Neuron (in vitro differentiated cells): Measurements from ENCODE around the gene BFSP2.

Source experiments
- H2AFZ ChIP-seq: one replicate; pipeline ENCODE4 v1.6.1; 2013; ENCODE audit warnings: low read depth, mild to moderate bottlenecking, inconsistent platforms, low read length, moderate library complexity
- H3K27me3 ChIP-seq: one replicate; pipeline ENCODE4 v1.6.1; 2013; ENCODE audit warnings: low read length; ENCODE audit not compliant: insufficient read depth
- H3K36me3 ChIP-seq: one replicate; pipeline ENCODE4 v1.6.1; 2013; ENCODE audit warnings: low read length; ENCODE audit not compliant: insufficient read depth
- H3K4me1 ChIP-seq: one replicate; pipeline ENCODE4 v1.6.1; 2013; ENCODE audit warnings: low read length; ENCODE audit not compliant: insufficient read depth
- H3K4me3 ChIP-seq: 2 replicates; pipeline ENCODE4 v1.5.1; 2013; ENCODE audit warnings: mild to moderate bottlenecking, low read length, moderate library complexity
- H3K9me3 ChIP-seq: one replicate; pipeline ENCODE4 v1.6.1; 2013; ENCODE audit warnings: low read length

The BFSP2 gene

GRCh38 chr3:133412183-133413132 lies 12.6 kb downstream of the BFSP2 start:
- no peaks in the 10 kb centered on the region for H3K36me3 ChIP-seq
- H3K4me3 ChIP-seq = no peak overlapping the region
- no peak overlapping the region for H2AFZ ChIP-seq
- H3K9me3 ChIP-seq = no peaks in the 10 kb centered on the region
- H3K4me1 ChIP-seq = no peaks in the 10 kb centered on the region
- H3K27me3 ChIP-seq = no peaks in the 10 kb centered on the region

DNA sequence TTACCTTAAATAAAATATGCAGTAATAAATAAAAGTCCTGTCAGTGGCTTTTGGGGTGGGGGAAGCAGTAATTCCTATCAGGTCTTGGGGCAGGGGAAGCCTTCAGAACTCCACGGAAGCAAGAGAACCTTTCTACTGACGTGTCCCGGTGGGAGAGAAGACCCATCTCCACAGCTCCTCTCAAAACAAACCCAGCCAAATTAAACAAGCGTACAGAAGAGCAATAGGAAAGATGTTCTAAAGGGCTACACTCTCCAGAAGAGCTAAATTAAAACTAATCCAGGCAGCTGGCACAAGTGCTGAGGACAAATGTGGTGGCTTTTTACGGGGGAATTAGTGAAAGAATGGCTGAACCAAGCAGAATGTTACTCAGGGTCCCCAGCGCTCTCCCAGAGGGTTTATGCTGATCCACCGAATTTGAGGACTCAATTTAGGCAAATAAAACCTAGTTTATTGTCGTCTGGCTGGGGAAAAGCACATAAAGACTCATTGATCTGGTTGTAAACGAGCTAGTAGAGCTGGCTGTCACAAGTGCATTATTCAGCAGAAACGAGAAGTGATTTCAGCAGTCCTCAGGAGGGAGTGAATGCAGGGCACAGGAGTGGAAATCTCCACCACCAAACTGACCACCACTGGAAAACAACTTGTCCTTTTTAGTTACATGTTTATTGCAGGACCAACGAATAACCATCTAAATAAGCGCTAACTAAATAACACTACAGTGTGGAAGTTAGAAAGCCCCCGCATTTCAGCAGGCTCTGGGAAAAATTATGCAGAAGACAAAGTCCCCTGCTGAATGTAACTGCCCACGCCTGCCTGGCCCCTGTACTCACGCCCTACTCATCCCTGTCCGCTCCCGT lies 13.5 kb downstream of the BFSP2 start:
- H3K36me3 ChIP-seq = no peaks in the 10 kb centered on the region
- no peaks in the 10 kb centered on the region for H3K4me1 ChIP-seq
- no peaks in the 10 kb centered on the region for H3K27me3 ChIP-seq
- H3K9me3 ChIP-seq = no peaks in the 10 kb centered on the region
- H3K4me3 ChIP-seq = no peak overlapping the region
- H2AFZ ChIP-seq = no peak overlapping the region

GRCh38 chr3:133414021-133414392 lies 14.2 kb downstream of the BFSP2 start:
- Histone ChIP-seq H3K36me3 (no peaks in the 10 kb centered on the region), H3K9me3 (no peaks in the 10 kb centered on the region), H2AFZ (no peak overlapping the region), H3K4me3 (no peak overlapping the region), H3K4me1 (no peaks in the 10 kb centered on the region), H3K27me3 (no peaks in the 10 kb centered on the region)

DNA sequence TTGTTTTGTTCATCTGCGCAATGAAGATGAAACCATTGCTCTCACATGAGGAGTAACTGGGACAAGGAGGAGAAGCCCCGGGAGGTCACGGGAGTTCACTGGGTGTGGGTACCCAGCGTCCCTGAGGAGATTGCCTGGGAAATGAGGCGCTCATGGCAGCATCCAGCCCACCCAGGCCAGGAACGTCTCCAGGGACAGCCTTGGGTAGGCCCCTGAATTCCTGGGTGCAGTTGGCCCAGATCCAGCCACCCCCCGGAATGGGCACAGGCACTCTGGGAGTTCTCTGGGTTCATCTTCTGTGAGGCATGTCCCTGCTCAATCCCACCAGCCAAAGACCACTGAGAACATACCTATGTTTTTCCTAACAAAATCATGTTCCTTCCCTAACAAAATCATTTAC lies 18.5 kb downstream of the BFSP2 start:
- Histone ChIP-seq H2AFZ (no peak overlapping the region), H3K27me3 (no peaks in the 10 kb centered on the region), H3K36me3 (no peaks in the 10 kb centered on the region), H3K4me1 (no peaks in the 10 kb centered on the region), H3K4me3 (no peak overlapping the region), H3K9me3 (no peaks in the 10 kb centered on the region)

DNA sequence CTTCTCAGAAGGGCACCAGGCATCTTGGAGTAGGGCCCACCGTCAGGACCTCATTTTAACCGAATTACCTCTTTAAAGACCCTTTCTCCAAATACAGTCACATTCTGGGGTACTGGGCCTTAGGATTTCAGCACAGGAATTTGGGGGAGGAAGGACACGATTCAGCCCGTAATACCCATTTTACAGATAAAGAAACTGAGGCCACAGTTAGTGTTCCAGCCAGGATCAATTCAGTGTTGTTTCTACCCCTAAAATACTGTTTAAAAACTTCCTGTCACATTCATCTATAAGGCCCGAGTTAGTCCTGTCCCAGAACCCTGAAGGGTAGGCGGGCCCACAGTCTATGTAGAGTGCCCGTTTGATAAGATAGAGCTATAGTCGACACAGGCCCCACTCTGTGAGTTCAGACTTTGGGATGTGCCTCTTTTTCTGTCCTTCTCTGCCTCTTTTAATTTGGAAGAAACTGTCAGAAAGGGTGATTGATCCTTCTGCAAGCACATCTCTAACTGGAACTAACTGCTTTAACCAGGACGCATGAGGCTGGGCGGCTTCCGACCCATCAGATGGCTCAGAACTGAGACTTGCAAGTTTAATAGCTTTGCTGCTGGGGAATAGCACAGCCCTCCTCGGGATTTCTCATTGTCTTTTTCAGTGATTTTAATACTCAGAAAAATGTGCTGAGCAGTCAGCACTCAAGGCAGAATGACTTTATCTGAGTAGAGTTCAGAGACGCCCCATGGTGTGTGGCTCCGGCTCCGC lies 19.5 kb downstream of the BFSP2 start:
- no peaks in the 10 kb centered on the region for H3K36me3 ChIP-seq
- no peaks in the 10 kb centered on the region for H3K4me1 ChIP-seq
- H3K4me3 ChIP-seq = no peak overlapping the region
- no peaks in the 10 kb centered on the region for H3K9me3 ChIP-seq
- no peaks in the 10 kb centered on the region for H3K27me3 ChIP-seq
- no peak overlapping the region for H2AFZ ChIP-seq

- Histone ChIP-seq H3K36me3 (no peaks in the 10 kb centered on the region), H3K4me3 (no peak overlapping the region), H3K9me3 (no peaks in the 10 kb centered on the region), H3K27me3 (no peaks in the 10 kb centered on the region), H2AFZ (no peak overlapping the region), H3K4me1 (no peaks in the 10 kb centered on the region)
Observed at GRCh38 chr3:133424937-133425869, 25.3 kb downstream of the BFSP2 start.

DNA sequence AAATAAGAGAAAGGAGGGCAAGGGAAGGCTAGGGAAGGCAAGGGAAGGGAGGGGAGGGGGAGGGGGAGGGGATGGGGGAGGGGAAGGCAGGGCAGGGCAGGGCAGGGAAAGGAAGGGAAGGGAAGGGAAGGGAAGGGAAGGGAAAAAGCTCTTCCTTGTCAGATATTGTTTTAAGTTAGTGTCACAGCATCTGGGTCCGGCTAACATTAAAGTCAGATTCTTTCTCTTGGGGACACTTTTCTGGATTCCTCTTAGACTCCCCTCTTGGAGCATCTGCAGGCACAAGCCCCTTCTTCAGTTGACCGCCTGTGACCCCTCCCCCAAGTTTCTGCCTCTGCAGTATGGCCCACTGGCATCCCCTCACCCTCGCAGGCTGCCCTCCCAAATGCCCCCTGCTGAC lies 26.0 kb downstream of the BFSP2 start:
- H3K9me3 ChIP-seq = no peaks in the 10 kb centered on the region

GRCh38 chr3:133426721-133427120 lies 26.9 kb downstream of the BFSP2 start:
- Histone ChIP-seq H3K4me1 (no peaks in the 10 kb centered on the region), H2AFZ (no peak overlapping the region), H3K36me3 (no peaks in the 10 kb centered on the region), H3K9me3 (no peaks in the 10 kb centered on the region), H3K27me3 (no peaks in the 10 kb centered on the region), H3K4me3 (no peak overlapping the region)

More for the DNA sequence above, 26.0 kb downstream of the BFSP2 start:
- H3K36me3 ChIP-seq = no peaks in the 10 kb centered on the region
- H3K4me1 ChIP-seq = no peaks in the 10 kb centered on the region
- H3K27me3 ChIP-seq = no peaks in the 10 kb centered on the region
- H2AFZ ChIP-seq = no peak overlapping the region
- H3K4me3 ChIP-seq = no peak overlapping the region

DNA sequence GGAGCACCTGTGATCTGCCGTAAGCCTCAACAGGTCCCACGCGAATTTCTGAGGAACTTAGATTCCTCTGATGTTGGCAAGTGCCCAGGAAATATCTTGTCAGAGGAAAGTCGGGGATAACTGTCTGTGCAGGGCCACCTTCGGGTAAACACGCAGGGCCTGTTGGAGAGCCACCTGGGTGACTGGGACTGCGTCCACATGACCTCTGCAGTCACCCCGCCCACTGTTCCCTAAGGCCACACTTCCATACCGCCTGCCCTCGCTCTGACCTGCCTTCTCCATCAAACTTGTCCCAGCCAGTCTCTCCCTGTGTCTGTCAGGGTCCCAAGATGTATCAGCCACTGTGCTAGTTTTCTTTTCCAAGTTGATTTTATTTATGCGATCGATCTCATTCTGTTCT lies 28.7 kb downstream of the BFSP2 start:
- Histone ChIP-seq H3K36me3 (no peaks in the 10 kb centered on the region), H2AFZ (no peak overlapping the region), H3K9me3 (no peaks in the 10 kb centered on the region), H3K27me3 (no peaks in the 10 kb centered on the region), H3K4me3 (no peak overlapping the region), H3K4me1 (no peaks in the 10 kb centered on the region)

- Histone ChIP-seq H3K9me3 (no peaks in the 10 kb centered on the region), H2AFZ (no peak overlapping the region), H3K4me3 (no peak overlapping the region), H3K36me3 (no peaks in the 10 kb centered on the region), H3K4me1 (no peaks in the 10 kb centered on the region), H3K27me3 (no peaks in the 10 kb centered on the region)
Observed at GRCh38 chr3:133429063-133429462, 29.2 kb downstream of the BFSP2 start.

- no peaks in the 10 kb centered on the region for H3K4me1 ChIP-seq
- no peak overlapping the region for H3K4me3 ChIP-seq
- H2AFZ ChIP-seq = no peak overlapping the region
- H3K9me3 ChIP-seq = no peaks in the 10 kb centered on the region
- H3K27me3 ChIP-seq = no peaks in the 10 kb centered on the region
- no peaks in the 10 kb centered on the region for H3K36me3 ChIP-seq
Observed at GRCh38 chr3:133439563-133439962, 39.7 kb downstream of the BFSP2 start.

DNA sequence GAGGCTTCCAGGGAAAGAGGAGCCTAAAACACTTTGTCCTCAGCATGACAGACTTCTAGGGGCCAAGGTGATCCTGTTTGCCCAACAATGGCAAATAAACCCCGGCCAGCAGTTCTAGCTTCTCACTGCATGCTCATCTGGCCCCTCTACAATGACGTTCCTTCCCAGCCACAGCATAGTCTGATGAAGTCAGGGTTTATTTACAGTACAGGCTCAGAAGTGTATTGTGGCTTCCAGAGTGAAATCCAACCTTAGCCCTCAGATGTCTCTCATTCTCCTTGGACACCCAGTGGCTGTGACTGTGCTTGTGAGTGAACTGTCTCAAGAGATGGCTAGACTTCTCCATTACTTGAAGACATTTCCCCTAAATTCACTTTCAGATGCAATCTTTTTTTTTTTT lies 40.8 kb downstream of the BFSP2 start:
- no peaks in the 10 kb centered on the region for H3K9me3 ChIP-seq
- H3K4me1 ChIP-seq = no peaks in the 10 kb centered on the region
- H3K36me3 ChIP-seq = no peaks in the 10 kb centered on the region
- no peak overlapping the region for H2AFZ ChIP-seq
- no peaks in the 10 kb centered on the region for H3K27me3 ChIP-seq
- no peak overlapping the region for H3K4me3 ChIP-seq
